GM21786 (cell line): ENCODE results near the gene ARHGAP26.

Source experiments
- ATAC-seq: cut with Tn5 transposase; IDR thresholded peaks from one replicate; pipeline ENCODE4 v1.9.1; 2021; ENCODE audit not compliant: unreplicated experiment

Gene ARHGAP26

DNA sequence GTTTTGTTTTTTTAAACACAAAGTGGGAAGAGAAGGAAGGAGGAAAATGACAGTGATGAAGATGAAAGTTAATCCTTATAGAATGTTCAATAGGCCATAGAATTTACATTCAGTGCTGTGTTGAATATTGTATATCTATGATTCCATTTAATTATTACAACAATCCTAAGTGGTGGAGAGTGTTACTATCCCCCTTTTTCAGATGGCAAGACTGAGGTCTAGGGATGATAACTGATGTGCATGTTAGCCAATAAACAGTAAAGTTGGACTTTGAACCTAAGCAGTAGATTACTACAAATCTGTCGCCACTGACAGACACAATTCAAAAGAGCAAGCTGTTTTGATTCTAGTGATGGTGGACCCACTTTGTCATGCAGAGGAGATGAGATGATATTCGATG, 237.9 kb downstream of the ARHGAP26 start:
- ATAC-seq, result no peak

DNA sequence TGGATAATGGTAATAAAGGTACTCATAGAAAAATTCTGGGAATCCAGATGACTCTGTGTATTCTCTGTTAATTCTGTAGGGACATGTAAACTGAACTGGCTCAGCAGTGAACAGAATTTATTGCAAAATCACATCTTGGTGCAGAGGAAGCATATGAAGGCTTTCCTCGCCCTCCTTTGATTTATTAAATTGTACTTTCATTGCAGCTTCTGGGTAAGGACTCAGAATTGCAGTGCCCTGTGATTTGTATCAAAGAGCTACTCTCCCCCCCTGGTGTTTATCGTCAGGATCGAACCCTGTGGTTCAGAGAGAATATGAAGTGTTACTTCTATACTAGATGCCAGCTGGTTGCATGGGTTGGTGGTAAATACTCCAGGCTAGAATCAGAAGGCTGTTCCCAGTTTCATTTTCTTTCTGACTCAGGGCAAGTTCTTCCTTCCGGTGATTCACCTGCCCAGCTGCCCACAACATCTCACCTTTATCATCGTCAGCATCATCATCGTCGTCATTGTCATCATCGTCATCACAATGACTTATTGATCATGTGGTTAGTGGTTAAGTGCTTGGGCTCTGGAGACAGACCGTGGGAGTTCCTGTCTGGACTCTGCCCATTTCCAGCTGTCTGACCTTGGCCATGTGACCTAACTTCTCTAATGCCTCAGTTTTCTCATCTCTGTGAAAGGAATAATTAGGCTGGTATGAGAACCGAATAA, 238.8 kb downstream of the ARHGAP26 start:
- ATAC-seq, result peak; percentile 77

DNA sequence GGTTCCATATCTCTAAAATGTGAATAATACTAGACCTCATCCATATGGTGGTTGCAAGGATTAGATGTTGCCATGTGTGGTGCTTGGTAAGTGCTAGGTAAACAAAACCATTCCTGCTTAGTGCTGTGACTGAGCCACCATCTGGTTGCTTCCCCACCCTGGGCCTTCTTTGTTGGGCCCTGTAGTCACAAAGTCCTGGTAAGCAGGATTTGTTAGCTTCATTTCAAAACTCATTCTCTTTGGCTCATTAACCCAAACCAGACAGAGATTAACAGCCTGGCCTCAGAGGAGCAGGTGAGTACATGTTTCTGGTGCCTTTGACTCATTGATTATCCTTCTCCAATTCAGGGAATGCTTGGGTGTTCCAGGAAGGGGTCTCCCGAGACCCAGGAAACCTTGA, 240.2 kb downstream of the ARHGAP26 start:
- ATAC-seq, result no peak

DNA sequence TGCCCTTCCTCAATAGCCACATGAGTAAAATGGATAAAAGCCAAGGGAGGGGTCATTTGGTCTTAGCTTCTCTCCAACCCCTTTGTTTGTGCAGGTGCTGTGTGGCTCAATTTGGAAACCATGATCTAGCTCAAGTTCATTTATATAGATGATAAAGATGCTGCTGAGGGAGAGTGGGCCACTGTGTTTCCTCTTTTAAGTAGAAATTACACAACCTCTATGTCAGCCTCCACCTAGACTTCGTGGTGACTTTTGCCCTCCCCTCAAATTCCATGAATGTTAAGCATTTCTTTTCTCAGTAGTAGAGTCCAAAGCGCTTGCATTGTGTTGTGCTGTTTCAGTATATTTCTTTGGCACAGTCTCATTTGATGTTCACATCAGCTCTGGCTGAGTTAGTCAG, 241.4 kb downstream of the ARHGAP26 start:
- ATAC-seq, result no peak

DNA sequence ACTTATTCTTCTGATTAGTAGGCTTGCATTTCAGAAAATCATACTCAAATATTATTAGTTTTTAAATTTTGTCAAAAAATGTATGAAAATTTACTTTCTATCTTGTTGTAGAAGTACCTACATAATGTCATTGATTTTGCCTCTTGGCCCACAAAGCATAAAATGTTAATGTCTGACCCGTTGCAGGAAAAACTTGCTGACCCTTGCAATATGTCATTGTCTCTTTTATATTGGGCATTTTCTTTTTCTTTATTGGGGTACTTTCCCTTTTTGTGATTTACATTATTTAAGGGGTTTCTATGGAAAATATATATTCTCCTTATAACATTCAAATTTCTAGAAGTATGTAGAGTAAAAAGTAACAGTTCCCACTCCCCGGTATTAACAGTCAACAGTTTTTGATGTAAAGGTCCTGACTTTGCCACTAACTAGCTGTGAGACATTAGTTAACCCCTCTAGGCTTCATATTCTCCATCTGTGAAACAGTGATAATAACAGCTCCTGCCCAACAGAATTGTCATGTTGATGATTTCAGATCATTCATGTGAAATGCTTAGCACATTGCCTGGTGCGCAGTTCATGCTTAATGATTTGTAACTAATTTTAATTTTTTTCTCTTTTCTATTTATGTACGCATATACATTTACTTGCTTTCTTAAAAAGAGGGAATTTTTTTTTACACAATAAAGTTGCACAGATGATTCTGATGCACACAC, 243.2 kb downstream of the ARHGAP26 start:
- no peak for ATAC-seq

DNA sequence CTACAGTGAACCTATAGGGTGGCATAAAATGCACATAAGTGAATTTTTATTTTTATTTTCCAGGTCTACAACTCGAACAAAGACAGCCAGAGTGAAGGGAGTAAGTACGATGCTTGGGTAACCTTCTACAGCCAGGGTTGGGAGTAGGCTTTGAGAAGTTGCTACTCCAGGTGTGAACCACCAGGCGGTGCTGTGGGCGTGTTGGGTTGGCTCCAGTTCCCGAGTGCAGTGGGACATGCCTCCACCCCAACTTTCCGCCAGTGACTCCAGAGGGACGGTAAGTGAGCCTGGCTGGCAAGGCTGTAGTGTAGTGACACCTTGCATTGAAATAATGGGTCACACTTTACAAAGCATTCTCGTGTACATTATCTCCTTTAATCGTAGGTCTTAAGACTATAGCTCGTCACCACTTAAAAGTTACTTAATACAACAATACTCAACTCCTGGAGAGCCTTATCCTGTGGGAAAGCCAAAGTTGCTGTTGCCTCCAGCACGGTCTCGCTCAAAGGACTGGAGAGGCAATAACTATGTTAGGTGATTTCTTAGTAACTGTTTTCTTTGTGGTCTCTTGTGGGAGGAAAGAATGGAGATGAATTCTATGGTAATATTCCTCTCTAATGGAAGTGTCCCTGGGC, 244.0 kb downstream of the ARHGAP26 start:
- ATAC-seq, result no peak

DNA sequence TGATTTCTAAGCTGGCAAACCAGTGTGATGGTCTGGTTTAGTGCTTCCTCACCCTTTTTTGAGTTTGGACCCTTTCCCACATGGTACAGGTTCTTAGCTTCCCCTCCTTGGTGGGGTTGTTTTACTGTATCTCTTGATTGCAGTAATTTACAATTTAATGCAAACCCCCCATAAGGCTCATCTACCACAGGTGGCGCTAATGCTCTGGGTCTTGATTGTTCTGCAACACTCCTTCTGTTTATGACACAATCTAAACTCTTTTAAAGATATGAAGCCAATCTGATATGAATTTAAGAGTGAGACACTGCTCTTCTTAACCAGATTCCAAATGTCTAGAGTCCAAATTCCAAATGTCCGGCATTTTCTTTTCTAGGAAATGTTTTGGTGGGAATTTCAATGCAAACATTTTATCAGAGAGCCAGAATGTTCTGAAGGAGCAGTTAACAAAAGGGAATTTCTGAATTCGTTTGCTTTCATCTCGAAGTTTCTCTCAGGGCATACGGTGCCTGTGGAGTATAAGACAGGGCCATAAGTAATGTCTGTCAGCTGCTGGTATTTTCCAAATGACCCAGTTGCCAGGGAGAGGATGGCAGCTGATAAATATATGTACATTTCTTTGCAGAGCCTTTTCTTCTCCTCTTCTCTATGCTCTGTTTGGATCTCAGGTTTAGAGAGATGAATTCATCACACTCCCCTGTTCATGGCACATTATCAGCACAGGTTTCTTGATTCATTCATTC, 246.8 kb downstream of the ARHGAP26 start:
- ATAC-seq, result no peak

DNA sequence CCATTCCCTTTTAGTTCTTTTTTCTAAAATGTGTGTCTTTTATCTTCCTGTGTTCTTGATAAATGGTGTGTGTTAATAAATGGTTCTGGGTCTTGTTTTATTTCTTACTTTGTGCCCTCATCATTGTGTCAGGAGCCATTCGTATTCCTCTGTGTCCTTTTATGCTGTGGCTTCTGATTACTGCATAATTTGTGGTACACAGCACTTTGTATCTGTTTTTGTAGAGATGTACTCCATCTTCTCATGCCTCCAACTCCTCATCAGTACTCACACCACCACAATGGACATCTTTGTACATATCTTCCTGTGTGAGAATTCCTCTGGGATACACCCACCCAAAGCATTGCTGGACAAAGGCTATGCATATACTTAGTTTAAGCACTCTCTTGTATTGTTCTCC, 247.4 kb downstream of the ARHGAP26 start:
- ATAC-seq, result no peak

DNA sequence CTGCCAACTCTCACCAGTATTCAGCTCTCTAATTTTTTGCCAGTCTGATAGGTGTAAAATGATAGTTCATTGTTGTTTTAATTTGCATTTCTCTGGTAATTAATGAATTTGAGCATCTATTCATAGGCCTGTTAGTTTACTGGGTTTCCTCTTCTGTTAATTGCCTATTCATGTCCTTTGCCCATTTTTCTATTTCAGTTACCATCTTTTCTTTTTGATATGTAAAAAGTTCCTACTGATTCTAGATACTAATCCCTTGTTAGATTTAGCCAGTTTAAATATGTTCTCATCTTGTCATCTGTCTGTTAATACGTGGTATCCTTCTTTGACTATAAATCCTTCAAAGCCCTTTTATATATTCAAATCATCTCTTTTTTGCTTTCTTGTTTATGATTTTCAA, 247.8 kb downstream of the ARHGAP26 start:
- no peak for ATAC-seq

DNA sequence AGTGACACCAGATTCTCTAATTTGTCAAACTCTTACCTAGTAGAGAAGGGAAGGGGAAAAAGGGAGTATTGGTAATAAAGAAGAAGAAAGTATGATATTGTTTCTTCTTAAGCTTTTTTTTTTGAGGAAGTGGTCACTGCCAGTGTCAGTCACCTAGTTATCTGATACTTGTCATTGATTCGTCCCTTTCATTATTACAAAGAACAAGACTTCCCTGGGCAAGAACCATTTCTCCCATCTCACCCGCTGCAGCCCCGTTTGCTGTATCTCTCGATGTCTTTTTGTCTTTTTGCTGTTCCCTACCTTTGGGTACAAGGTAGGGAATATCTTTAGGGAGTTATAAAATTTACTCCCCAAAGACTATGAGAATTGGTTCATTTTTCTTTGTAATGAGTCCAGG, 249.0 kb downstream of the ARHGAP26 start:
- ATAC-seq, result peak; percentile 16

DNA sequence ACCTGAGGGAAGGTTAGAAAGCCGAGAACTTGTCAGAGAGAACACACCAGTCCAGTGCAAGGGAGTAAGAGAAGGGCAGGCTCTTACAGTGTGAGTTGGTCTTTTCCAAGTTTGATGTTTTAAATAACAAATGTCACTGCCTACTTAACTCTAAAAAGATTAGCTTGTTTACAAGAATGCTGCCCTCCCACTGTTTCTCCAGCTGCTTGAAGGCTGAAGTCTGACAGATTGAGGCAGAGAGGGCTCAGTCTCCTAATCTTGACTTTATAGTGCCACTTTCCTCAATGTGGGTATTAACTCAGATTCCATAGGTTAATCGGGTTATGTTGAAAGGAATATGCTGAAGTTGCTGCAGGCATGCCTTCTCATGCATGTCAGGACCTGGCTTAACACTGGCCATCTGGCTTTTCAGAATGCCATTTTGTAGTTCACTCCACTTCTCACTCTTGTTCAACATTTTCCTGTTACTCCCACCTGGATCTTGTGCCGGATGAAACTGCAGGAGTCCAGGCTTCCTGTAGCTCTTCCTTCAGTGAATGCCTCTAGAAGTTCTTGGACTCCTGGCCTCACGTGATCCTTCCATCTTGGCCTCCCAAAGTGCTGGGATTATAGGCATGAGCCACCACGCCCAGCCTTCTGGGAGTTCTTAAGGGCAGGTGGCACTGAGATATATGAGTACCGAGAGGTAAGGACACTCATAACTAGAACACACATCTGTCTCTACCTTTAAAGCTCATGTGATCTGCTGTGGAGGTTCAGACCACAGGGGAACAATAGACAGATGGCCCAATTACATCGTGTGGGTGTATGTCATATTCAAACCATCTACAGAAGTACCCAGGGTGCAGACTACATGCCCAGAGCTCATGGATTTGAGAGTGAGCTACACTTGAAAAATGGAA, 249.7 kb downstream of the ARHGAP26 start:
- peak; percentile 84 for ATAC-seq

DNA sequence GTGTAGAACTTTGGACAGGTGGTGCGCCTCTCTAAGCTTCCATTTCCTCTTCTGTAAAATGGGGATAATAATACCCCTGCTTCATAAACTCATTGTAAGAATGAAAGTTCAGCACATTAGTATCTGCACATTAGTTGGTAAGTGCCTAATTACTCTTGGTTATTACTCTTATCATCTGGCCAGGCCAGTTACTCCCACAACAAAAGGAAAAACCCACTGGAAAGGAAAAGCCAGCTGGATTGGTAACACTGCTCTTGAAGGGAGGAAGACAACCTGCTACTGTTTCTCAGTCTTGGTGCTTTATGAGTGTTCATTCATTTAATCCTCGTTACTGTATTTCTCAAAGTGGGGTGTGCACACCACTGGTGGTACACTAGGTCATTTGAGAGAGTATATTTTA, 251.4 kb downstream of the ARHGAP26 start:
- ATAC-seq, result no peak

DNA sequence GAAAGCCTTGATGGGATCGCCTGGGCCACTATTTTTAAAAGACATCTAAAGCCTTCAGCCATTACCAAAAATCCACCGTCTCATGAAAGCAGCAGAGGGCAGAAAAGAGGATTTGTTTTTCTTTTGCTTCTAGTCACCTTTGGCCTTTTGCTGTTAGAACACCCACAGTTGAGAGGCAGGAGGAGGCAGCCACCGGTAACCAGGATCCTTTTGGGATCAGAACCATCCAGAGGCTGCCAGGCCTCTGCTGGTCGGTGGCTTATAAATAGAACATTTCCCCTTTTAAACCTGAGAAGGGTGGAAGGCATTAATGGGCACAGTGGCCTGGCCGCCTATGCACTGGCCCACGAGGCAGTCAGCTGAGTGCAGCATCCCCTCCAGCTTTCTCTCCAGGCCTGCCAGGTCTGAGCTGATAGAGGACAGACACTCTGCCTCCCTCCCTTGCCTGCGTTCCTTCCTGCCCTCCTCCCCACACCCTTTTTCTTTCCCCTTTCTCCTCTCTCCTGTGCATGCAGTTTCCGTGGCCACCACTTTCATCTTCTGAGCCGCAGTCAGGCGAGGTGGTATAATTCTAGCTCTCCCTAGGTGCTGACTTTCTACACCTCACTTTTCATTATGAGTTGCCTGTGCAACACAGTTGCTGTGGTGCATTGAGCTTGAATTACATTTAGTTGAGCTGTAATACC, 253.4 kb downstream of the ARHGAP26 start:
- peak; percentile 50 for ATAC-seq

DNA sequence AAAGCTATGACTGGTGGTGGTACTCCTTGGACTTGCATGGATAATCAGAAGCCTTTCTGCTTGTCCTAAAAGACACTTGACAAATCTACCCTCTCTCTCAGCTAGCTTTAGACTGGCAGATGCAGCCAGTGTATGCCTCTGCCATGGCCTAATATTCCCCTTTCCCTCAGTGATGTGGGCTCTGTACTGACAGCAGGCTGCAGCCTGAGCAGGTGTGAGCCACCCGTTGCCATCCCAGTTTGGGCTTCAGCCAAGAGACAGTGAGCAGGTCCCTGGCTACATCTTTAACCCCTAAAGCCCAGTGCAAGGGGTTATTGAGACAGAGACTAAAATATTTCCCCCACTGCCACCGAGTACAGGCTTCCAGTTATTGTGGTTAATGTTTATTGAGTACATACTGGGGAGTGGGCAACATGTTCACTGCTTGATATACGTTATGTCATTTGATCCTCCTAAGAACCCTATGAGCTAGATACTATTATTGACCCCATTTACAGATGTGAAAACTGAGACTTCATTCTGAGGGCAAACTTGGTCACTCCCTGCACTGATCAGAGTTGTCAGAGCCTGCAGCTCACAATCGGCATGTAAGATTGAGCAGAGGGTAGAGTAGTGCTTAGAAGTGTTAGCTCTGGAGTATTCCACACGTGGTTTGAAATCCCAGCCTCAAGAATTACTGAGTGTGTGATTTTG, 254.2 kb downstream of the ARHGAP26 start:
- no peak for ATAC-seq

DNA sequence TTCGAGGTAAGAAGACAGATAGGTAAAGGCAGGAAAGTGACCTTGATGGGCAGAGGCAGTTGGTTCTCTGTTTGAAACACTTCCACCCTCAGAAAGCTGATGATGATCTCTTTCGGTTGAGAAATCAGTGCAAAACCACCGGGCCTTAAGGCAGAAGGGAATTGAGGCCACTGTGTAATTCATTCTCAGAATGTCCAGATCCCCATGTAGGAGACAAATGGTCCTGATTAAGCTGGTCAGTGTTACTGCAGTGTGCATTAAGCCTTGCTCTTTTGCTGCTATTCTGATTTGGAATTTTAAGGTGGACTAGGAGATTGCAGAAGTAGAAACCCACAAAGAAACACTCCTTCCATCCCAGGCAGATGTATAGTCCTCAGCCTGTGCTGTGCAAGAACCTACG, 255.2 kb downstream of the ARHGAP26 start:
- ATAC-seq, result no peak

DNA sequence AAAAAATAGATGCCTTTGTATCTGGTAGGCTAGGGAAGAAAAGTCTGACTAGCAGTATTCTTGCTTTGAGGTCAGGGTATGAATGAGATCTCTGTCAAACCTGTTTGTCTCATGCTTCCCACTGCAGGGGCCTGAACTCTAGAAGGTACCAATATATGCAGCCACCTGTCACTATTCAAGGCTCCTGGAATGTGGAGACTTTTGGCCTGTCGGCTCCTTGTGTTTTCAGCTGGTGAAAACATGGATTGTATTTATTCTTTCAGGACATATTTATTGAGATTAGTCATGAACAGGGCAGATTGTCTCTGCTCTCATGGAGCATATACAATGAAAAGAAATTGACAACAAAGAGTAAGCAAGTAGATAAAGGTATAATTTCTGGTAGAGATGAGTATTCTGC, 255.8 kb downstream of the ARHGAP26 start:
- ATAC-seq, result no peak

DNA sequence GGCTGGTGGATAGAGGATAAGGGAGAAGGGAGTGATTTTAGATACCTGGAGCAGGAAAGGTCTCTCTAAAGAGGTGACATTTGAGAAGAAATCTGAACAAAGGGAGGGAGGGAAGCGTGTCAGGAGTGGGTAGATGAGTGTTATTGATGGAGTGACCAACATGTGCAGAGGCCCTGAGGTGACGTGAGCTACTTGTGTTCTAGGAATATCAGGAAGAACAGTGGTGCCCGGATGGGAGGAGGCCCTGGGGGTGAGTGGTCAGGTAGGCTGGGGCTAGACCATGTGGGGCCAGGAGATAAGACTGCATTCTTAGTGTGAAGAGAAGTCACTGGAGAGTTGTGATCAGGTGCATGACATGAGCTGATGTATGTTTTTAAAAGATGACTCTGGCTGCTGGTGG, 256.2 kb downstream of the ARHGAP26 start:
- ATAC-seq, result no peak

DNA sequence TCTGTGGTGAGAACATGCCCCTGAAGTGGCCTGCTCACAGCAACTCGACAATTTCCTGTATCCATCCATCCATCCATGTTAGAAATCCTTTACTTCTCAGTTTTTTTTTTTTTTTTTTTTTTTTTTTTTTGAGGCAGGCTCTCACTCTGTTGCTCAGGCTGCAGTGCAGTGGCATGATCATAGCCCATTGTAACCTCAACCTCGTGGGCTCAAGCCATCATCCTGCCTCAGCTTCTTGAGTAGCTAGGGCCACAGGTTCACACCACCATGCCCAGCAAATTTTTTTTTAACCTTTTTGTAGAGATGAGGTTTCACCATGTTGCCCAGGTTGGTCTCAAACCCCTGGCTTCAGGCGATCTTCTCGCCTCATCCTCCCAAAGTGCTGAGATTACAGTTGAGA, 259.1 kb downstream of the ARHGAP26 start:
- no peak for ATAC-seq

DNA sequence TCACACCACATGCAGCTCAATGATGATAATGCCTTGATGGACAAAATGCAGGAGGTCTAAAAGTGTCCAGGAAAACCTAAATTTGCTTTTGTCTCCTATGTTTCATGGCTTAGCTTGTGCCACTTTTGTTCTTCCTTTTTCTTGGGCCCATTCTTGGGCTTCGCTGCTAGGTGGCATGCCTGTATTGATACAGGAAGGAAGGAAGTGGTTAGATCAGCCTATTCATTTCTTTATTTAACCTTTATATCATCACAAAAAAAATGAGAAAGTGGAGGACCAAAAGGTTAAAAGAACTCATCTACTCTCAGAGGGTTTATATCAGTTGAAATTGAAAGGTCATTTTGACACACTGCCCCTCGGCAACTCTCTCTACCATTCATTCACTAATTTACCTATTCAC, 260.2 kb downstream of the ARHGAP26 start:
- ATAC-seq, result no peak
